ENCODE measurements around the gene STK24. TPM values are rescaled to one million over a fixed set of nuclear protein-coding genes. Genes with fewer than 3 reads are reported as not detected.

The STK24 gene
- total and polyA plus RNA-seq, 10 of the 15 experiments (the other 5 are each of a cell fraction or from before 2014, with no cell fraction given): 7.5 to 115 (median 52.9) TPM

GRCh38 chr13:98559169-98559568 is 17.7 kb downstream of the STK24 start:
- Histone ChIP-seq H4K20me1 (ENCODE audit: control insufficient read depth, insufficient read depth) (peaks cover 7% of the 10 kb centered on the region; the same call in 1 of the 2 replicates), H3K27me3 (replicated peaks in 1 of 2; ENCODE audit: control insufficient read depth in 2 of 2, insufficient read depth in 2 of 2, low read length in 1 of 2) (no peaks in the 10 kb centered on the region), H3K4me1 (ENCODE audit: control insufficient read depth, insufficient read depth, low read length) (peaks cover 26% of the 10 kb centered on the region), H3K4me2 (ENCODE audit: control insufficient read depth, insufficient read depth) (no peak overlapping the region), H2AFZ (ENCODE audit: control insufficient read depth, low read depth, low read length) (no peak overlapping the region), H3K4me3 (no peak overlapping the region), H3K36me3 (ENCODE audit: control insufficient read depth in 2 of 2, insufficient read depth in 2 of 2, low read length in 1 of 2) (no peaks in the 10 kb centered on the region; a peak in 1 of 4 replicates), H3K79me2 (ENCODE audit: control insufficient read depth, insufficient read depth, low read length) (peaks cover 90% of the 10 kb centered on the region), H3K9me3 (replicated peaks; ENCODE audit: control insufficient read depth, insufficient read depth, low read length) (no peaks in the 10 kb centered on the region), H3K9ac (ENCODE audit: control insufficient read depth, insufficient read depth, low read length) (no peak overlapping the region), H3K27ac (ENCODE audit: control insufficient read depth, insufficient read depth) (no peak overlapping the region)
- WGBS (ENCODE audit: insufficient coverage, insufficient replicate concordance, low lambda C conversion rate, missing lambda C conversion rate): 90% methylated on average over 7 of the region's 7 CpGs
- FAIRE-seq (no peak), ATAC-seq (no peak), DNase-seq (ENCODE audit: low read depth, low spot score) (no peak)
- BruUV-seq (replicated peaks): no TSS peak
- in situ Hi-C loops (cut with MboI): loop anchor here (25.0 kb wide), 1 partner anchor 1122 kb away; the partner anchor contains the start of gene RAP2A
- TF ChIP-seq NFYA (IDR thresholded peaks at IDR 0.05; ENCODE audit: borderline replicate concordance, low read depth, low read length): no peak
- TF ChIP-seq SREBF2 (IDR thresholded peaks at IDR 0.05; ENCODE audit: low read length): no peak
- TF ChIP-seq TARDBP (IDR thresholded peaks at IDR 0.05; ENCODE audit: borderline replicate concordance): no peak
- CTCF ChIA-PET: no interaction called here
- POLR2A ChIA-PET: interaction anchor here (0.7 to 2.1 kb wide), 3 partner anchors 11 to 270 kb away, joined by 3 to 7 read pairs (median 6); no protein-coding TSS in a partner anchor
- SMC1A ChIA-PET (ENCODE audit: uncharacterized antibody, unreplicated experiment): no interaction called here
- intact Hi-C loops (cut with micrococcal nuclease; ENCODE audit: unreplicated experiment): no loop called here
- RAD21 ChIA-PET (ENCODE audit: unreplicated experiment): interaction anchor here (0.6 kb wide), 1 partner anchor 749 kb away, joined by 3 read pairs; no protein-coding TSS in a partner anchor

- POLR2A ChIA-PET: interaction anchor here (1.8 to 2.1 kb wide), 2 partner anchors 11 to 12 kb away, joined by 5 to 7 read pairs; no protein-coding TSS in a partner anchor
- FAIRE-seq (no peak), DNase-seq (ENCODE audit: low read depth, low spot score) (no peak), ATAC-seq (no peak)
- Histone ChIP-seq H3K4me2 (ENCODE audit: control insufficient read depth, insufficient read depth) (no peak overlapping the region), H3K9ac (ENCODE audit: control insufficient read depth, insufficient read depth, low read length) (no peak overlapping the region), H3K79me2 (ENCODE audit: control insufficient read depth, insufficient read depth, low read length) (peaks cover 93% of the 10 kb centered on the region), H3K36me3 (ENCODE audit: control insufficient read depth in 2 of 2, insufficient read depth in 2 of 2, low read length in 1 of 2) (peaks cover 0 to 3% of the 10 kb centered on the region in 2 experiments; a peak in 2 of 4 replicates), H3K27ac (ENCODE audit: control insufficient read depth, insufficient read depth) (no peak overlapping the region), H3K4me3 (no peak overlapping the region), H2AFZ (ENCODE audit: control insufficient read depth, low read depth, low read length) (no peak overlapping the region), H3K4me1 (ENCODE audit: control insufficient read depth, insufficient read depth, low read length) (peaks cover 24% of the 10 kb centered on the region), H3K27me3 (replicated peaks in 1 of 2; ENCODE audit: control insufficient read depth in 2 of 2, insufficient read depth in 2 of 2, low read length in 1 of 2) (no peaks in the 10 kb centered on the region), H4K20me1 (ENCODE audit: control insufficient read depth, insufficient read depth) (peaks cover 7% of the 10 kb centered on the region; the same call in 1 of the 2 replicates), H3K9me3 (replicated peaks; ENCODE audit: control insufficient read depth, insufficient read depth, low read length) (no peaks in the 10 kb centered on the region)
- WGBS (ENCODE audit: insufficient coverage, insufficient replicate concordance, low lambda C conversion rate, missing lambda C conversion rate): 90% methylated on average over 10 of the region's 10 CpGs
- in situ Hi-C loops (cut with MboI): loop anchor here (25.0 kb wide), 1 partner anchor 1121 kb away; the partner anchor contains the start of gene RAP2A
- intact Hi-C loops (cut with micrococcal nuclease; ENCODE audit: unreplicated experiment): no loop called here
- BruUV-seq (replicated peaks): no TSS peak
- RAD21 ChIA-PET (ENCODE audit: unreplicated experiment): interaction anchor here (2.2 kb wide), 1 partner anchor 95 kb away, joined by 7 read pairs; no protein-coding TSS in a partner anchor
- SMC1A ChIA-PET (ENCODE audit: uncharacterized antibody, unreplicated experiment): interaction anchor here (0.8 to 1.5 kb wide), 4 partner anchors 14 to 95 kb away, joined by 3 to 4 read pairs (median 3); no protein-coding TSS in a partner anchor
- CTCF ChIA-PET: interaction anchor here (0.9 to 1.8 kb wide), 2 partner anchors 17 to 39 kb away, joined by 3 to 8 read pairs; no protein-coding TSS in a partner anchor
- TF ChIP-seq ZNF592 (IDR thresholded peaks at IDR 0.05): no peak
- no peak for TF ChIP-seq PAX5 (IDR thresholded peaks at IDR 0.05; ENCODE audit: borderline replicate concordance, low read depth, low read length)
- TF ChIP-seq MLLT1 (IDR thresholded peaks at IDR 0.05): no peak
- no peak for TF ChIP-seq MYC (IDR thresholded peaks at IDR 0.05; ENCODE audit: insufficient read depth, insufficient read length, insufficient replicate concordance, low read length, severe bottlenecking)
- no peak for TF ChIP-seq IRF4 (IDR thresholded peaks at IDR 0.05; ENCODE audit: low read depth, low read length)
- TF ChIP-seq FOXM1 (IDR thresholded peaks at IDR 0.05; ENCODE audit: low read depth, low read length): no peak
These were observed 18.7 kb downstream of the STK24 start for GRCh38 chr13:98557937-98558792.
